CD4-positive, alpha-beta T cell treated with Interleukin-6 at 100 ng/mL for 8 hours (primary cell): ENCODE measurements around the gene HMGN1.

Experiments used
- DNase-seq: peaks from one replicate; pipeline ENCODE4 v3.0.0-alpha.2; 2020; ENCODE audit warnings: mixed read lengths, low spot score

Gene HMGN1

DNA sequence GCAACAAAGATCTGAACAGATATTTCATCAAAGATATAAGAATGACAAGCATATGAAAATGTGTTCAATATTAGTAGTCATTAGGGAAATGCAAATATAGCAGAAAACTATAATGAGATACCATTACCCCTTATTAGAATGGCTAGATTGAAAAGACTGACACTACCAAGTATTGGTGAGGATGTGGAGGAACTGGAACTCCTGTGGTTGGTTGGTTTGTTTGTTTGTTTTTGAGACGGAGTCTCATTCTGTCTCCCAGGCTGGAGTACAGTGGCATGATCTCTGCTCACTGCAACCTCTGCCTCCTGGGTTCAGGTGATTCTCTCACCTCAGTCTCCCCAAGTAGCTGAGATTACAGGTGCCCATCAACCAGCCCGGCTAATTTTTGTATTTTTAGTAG is 18.9 kb upstream of the HMGN1 start:
- no peak for DNase-seq

DNA sequence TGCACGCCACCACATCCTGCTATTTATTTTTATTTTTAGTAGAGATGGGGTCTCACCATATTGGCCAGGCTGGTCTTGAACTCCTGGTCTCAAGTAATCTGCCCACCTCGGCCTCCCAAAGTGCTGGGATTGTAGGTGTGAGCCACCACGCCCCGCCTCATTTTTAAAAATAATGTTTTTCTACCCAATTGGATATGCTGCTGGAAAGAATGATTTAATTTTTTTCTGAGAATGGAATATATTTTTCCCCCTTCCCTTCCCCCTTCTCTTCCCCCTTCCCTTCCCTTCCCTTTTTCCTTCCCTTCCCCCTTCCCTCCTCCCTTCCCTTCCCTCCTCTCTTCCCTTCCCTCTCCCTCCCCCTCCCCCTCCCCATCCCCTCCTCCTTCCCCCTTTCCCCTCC is 17.7 kb upstream of the HMGN1 start:
- DNase-seq, result no peak

DNA sequence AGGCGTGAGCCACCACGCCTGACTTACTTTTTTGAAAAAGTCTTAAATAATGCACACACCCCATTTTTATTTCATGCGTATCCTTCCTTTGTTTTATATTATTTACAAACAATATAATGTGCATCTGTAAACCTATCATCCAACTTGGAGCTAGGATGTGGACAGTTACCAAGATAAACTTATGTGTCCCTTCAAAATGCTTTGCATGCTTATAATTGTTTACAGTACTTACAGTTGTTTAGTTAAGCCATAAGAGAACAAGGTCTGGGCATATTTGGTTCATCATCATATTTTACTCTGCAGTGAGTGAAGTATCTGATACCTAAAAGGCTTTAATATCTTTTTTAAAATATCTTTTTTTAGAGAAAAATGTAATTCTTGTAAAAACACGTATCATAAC is 16.1 kb upstream of the HMGN1 start:
- DNase-seq, result no peak

DNA sequence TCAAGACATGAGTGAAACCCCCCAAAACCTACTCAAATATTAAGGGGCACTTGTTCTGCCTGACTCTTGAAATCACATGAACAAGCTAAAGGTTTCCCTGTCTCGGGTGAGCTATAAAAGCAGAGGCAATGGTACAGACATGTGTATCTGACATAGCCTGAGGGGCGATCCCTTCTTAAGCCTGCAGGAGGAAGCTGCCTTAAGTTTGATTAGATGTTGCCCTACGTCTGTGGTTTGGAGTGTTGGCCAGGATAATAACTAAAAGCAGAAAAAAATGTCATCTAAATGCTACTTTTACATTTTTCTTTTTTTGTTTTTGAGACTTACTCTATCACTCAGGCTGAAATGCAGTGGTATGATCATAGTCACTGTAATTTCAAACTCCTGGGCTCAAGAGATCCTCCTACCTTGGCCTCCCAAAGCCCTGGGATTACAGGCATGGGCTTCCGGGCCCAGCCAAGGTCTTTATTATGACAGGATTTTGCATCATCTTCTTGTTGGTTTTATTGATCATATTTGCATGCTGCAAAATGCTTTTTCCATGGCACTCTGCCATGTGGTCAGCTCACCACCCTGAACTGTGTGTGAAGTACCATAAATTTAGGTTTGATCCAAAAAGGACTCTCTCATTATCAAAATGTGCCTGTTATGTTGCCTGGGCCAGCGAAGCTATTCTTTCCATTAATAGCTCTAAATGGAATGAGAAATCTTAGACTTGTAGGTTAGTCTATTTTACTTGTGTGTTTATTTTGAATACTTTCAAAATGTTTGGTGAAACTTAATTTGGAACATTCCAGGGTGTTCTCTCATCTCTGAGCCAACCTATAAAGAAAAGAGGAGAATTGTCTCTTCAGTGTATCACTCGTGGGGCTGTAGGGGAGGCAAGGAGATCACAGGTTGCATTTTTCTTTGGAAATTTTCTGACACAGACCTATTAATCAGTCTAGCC is 15.0 kb upstream of the HMGN1 start:
- DNase-seq, result no peak

DNA sequence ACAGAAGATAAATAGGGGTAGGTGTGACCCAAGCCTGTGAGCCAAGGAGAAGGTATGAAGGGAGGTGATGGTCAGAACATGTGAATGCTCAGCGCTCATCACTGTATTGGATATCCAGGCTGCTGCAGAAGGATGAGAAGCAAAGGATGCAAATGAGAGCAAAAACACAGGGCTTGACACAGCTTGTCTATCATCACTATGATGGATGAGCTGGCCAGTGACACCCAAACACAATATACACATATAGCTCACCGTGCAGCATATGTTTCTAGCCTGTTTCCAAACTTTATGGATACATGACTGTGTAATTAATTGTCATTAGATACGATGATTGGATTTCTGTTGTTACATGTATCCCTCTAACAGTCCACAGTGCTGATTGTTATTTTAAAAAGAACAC is 13.8 kb upstream of the HMGN1 start:
- no peak for DNase-seq

DNA sequence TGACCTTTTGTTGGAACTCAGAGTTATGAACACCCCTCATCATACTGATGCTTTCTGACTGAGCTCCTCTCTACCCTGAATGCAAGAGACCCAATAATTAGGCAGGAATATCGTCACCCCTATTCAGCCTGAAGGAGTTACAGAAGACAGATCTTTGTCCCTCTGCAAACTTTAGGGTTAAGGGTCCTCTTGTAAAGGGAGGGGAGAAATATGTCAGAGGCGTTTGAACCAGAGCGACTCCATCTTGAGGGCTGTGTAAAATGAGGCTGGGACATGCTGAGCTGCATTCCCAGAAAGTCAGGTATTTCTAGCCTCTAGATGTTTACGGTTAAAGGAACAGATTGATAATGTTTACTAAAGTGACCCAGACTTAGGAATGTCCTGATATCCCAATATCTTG is 10.5 kb upstream of the HMGN1 start:
- DNase-seq, result no peak

DNA sequence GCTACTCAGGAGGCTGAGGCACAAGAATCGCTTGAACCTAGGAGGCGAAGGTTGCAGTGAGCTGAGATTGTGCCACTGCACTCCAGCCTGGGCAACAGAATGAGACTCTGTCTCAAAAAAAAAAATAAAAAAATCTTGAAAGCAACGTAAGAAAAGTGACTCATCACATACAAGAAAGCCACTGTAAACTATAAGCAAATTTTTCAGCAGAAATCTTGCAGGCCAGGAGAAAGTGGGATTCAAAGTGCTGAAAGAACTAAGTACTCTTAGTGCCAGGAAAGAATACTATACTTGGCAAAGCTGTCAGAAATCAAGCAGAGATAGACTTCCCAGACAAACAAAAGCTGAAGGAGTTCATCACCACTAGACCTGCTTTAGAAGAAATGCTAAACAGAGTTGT is 4.4 kb upstream of the HMGN1 start:
- no peak for DNase-seq

DNA sequence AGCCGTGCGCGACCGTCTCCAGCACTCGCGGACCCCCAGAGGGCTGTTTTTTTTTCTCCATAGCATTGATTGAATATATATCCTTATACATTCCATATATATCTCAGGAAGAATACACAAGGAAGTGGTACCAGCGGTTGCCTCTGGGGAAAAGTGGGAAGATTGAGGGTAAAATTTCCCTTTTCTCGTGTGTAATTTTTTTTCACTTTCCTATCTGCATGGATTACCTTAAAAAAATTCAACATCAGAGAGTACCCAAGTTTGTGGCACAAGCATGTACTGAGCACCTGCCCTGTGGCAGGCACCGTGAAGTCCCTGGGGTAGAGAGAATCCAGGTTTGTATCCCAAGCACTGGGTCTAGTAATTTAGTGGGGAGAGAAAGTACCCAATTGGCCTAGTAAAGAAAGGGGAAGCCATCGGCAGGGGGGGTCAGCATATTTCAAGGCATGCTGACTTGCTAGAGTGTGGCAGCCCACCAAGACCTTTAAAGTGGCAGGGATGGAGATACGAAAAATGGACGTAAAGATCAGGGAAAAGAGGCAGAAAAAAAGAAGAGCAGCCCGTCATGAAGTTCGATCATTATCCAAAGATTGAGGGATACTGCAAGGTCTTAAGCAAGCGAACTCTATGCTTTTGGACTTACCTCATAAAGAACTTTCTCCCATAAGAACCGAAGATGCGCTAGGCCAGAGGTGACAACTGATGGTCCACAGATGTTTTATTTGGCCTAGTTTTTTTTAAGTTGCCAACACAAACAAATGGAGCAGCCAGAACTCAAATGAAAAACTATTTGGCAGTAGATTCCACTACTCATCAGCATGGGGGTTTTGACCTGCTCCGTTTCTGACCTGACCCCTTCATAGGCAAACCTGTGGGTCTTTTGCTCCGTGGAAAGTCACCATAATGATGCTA is 1.5 kb upstream of the HMGN1 start:
- DNase-seq, result no peak

DNA sequence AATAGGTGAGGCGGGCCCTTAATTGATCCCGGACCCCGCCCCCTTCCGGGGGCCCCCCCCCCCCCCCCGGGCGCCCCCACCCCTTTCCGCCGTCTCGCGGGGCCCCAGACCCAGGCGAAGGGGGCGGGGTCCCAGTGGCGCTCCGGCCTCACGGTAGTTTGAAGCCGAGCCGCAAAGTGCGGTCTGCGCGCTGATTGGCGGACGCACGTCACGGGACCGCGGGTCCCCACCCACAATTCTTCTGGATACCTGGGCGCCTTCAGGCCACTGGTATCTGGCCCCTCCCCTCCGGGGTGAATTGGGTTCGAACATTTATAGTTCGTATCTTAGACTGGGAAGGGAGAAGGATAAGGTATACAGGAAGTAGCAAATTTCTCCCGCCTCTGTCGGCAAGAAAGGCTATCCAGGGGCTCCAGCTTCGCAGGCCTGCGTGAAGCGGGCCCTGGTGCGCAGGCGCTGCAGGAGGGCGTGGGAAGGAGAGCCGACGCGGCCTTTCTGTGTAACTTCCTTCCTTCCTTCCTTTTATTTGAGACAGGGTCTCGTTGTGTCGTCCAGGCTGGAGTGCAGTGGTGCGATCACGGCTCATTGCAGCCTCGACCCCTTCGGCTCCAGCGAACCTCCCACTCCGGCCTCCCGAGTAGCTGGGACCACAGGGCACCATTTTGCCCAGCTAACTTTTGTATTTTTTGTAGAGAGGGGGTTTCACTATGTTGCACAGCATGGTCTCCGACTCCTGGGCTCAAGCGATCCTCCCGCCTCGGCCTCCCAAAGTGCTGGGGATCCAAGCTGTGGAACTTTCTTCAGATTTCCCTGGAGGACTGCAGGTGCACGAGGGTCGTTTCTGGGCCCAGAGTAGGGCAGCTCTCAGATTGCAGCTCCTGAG is 564 bp upstream of the HMGN1 start:
- DNase-seq, result peak; percentile 97

DNA sequence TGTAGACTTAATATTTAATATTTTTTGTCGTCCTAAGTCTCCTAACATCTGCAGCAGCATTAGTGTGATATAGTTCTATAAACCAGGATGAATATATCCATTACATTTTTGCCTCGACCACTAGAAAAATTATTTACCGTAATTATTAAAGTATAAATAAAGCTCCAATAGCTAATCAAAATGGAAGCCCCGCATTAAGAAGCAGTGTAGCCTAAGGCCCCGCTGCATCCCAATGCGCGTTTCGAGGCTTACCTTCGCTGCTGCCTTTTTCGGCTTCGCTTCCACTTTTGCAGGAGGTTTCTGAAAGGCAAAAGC is 891 bp downstream of the HMGN1 start:
- DNase-seq, result no peak

DNA sequence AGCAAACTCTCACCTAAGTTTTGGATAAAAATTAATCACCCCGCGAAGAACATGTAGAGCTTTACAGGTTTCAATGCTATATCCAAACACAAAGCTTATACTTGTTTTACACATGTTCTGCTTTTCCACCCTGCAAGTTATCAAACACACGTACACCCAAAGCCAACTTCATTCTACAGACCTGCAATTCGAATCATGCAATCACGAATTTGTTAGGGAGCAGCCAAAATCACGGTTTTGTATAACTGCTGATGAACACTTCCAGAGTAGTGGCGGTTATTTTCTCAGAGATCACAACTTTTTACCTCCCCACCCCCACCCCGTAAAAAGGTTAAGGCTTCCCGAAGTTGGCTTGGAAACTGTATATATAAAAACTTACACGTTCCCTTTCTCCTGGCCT is 1.4 kb downstream of the HMGN1 start:
- DNase-seq, result no peak

DNA sequence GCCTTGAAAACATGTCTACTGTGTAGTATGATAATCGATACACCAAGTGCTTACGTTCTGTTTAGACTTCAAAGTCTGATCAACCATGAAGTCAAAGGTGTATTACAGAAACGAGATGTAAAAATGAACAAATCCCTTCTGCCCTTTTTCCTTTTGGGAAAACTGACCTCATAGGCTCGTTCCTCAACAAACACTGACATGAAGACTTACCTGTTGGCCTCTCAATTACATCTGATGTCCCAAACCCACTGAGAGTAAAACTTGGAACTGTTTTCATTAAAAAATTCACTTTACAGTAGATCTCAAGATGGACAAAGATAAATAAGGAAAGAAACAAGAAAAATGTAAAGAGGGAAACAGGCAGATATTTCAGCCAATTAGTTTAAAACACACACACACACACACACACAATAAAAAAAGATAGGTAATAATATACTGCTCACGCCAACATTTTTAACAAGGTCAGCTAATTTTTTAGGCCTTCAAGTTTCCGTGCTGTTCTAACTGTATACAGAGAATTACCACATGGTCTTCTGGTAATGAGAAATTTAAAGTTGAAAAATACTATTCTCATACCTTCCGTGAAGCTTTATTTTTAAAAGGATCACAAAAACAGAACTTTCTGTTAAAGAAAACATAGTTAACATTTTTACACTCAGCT is 2.1 kb downstream of the HMGN1 start:
- DNase-seq, result no peak

DNA sequence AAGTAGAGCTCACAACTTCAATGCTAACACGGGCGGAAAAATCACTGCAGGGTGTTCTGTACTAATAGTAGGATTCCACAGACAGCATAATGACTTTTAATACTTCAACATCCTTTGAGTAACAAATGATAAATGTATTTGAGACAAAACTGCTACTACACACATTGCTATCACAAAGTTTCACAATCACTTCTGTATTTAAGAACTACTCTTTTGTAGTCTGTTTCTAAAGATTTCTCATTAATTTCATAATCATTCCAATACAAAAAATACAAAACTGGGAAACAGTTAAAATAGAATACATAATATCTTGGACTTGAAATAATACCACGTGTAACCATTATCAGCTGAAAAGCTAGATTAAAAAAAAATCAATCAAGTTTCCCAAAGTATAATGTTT is 2.7 kb downstream of the HMGN1 start:
- no peak for DNase-seq

DNA sequence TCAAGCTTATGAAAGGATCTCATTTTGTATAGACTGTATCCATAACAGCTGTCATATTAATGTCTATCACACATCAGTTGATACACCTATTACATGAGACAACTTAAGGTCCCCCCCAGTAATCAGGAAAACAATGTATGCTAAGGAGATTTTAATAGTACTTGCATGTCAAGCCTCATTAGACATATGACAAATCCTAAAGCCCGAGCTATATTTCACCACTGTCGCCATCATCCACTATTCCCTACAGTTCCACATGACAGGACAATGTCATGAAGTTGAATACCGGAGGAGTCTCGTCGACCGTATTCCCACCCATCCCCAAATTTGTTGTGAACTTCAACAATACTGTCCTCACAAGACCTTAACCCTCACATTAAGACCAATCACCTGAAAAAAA is 3.4 kb downstream of the HMGN1 start:
- no peak for DNase-seq

DNA sequence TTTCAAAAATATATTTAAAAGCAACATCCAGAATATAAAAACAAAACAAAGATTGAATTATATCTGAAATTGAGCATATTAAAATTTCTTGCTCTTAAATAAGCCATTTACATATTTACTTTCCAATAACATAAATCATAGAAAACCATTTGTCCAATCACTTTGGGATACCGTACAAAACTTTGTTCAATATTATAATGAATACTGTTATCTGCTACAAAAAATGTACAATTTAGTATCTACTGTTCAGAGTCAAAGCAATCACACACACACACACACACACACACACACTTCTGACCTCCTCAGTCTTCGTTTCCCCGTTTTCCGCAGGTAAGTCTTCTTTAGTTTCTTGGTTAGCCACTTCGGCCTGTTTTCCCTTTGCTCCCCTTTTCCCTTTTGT is 4.0 kb downstream of the HMGN1 start:
- DNase-seq, result no peak

DNA sequence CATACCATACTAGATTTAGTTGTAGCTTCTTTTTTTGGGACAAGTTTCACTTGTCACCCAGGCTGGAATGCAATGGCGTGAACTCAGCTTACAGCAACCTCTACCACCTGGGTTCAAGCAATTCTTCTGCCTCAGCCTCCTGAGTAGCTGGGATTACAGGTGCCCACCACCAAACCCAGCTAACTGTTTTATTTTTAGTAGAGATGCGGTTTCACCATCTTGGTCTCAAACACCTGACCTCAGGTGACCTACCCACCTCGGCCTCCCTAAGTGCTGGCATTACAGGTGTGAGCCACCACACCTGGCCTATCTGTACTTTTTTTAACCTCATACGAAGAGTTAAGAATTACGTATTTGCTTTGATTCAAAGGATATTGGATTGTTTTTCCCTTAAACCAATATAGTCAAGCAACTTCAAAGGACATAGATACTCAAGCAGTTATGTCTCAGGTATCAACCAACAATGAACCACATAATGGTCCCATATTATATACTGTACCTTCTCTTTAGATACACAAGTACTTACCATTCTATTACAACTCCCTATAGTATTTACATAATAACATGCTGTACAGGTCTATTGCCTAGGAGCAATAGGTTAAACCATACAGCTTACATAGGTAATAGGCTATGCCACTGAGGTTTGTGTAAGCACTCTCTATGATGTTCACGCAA is 7.5 kb downstream of the HMGN1 start:
- no peak for DNase-seq

DNA sequence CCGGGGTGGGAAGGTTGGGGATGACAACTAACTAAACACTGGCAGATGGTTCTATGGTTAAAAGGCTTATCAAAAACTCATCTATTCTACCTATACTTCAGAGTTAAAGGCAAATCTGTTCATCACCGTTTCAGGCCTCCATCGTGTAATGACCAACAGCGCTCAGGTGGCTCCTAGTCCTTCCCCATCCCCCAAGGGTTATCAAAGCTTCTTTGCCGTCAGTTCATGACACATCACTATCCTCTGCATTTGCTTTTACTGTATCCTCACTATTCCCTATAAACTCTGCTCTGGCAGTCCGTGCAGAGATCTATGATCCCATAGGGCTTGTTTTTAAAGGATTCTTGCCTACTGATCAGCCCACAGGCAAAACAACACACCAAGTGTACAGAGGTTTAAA is 8.2 kb downstream of the HMGN1 start:
- DNase-seq, result no peak

DNA sequence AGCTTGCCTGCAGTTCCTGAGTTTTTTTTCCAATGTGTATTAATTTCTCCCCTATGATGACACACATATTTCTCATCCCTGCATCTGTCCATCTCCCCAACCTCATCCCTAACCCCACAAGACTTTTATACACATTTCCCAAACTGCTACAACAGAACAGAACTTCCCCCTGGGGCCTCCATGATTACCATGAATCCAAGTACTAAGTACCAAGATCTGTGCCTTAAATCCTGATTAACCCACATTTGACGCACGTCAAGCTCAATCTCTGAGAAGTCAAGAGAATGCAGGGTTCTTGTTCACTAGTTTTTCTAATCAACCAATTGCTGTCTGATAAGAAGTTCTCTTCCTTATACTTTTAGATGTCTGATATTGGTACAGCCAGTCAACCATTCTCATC is 9.7 kb downstream of the HMGN1 start:
- no peak for DNase-seq

DNA sequence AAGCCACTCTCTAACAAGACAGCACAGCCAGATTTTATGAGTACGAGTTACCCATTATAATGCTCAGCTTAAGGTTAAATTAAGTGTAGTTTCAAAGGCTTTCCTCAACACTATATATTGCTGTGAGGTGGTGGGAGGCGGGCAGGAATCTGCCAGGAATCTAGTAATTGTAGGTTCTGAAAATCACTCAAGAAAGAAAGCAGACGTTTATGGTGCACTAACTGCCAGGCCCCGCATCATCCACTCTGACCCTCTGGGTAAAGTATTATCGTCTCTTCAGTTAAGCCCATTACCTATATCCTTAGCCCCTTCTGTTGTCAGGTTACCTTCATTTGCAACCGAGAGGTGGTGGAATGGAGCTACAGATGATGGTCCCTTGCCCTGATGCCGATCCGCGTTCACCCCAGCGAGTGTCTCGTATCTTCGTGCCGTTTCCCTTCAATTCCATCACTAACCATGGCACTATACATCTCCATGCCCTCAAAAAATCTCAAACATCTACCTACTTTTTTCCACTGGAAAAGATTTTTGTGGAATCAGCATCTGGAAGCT is 12.4 kb downstream of the HMGN1 start:
- DNase-seq, result no peak

DNA sequence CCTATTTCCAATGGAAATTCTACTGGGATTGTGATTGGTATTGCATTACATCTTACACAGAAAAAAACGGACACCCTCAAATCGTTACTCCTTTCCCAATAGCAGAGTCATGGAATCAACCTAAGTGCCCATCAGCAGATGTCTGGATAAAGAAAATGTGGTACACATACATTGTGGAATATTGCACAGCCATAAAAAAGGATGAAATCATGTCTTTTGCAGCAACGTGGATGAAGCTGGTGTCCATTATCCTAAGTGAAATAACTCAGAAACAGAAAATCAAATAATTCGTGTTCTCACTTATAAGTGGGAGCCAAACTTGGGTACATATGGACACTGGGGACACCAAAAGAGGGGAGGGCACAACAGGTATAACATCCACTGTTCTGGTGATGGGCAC is 14.3 kb downstream of the HMGN1 start:
- DNase-seq, result no peak

DNA sequence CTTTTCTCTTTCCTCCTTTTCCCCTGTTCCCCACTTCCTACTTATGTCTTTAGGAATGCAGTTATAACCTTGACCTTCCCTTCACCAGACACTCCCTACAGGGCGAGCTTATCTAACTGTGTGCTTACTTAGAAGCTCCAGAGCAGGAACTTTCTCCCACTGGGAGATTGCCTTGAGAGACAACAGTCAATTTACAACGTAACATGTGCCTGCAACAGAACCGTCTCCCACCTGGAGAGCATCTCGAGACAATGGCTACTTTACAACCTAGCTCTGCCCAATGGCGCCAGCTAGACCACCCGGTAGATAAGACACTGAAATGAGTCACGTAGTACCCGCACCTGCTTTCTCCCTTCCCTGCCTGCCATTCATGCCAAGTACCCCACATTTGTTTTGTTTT is 16.7 kb downstream of the HMGN1 start:
- DNase-seq, result no peak
